Measurements from ENCODE around the gene OBSCN.

Gene OBSCN

GRCh38 chr1:228341450-228341813 lies 133.6 kb downstream of the OBSCN start:
- no peak for DNase-seq (ENCODE audit: low read depth)
- no peak for TF ChIP-seq CTCF (IDR thresholded peaks at IDR 0.05; ENCODE audit: insufficient read depth, low read depth, low read length, missing control alignments)
- no peak overlapping the region for H3K4me3 ChIP-seq (ENCODE audit: low read depth, low read length)

DNA sequence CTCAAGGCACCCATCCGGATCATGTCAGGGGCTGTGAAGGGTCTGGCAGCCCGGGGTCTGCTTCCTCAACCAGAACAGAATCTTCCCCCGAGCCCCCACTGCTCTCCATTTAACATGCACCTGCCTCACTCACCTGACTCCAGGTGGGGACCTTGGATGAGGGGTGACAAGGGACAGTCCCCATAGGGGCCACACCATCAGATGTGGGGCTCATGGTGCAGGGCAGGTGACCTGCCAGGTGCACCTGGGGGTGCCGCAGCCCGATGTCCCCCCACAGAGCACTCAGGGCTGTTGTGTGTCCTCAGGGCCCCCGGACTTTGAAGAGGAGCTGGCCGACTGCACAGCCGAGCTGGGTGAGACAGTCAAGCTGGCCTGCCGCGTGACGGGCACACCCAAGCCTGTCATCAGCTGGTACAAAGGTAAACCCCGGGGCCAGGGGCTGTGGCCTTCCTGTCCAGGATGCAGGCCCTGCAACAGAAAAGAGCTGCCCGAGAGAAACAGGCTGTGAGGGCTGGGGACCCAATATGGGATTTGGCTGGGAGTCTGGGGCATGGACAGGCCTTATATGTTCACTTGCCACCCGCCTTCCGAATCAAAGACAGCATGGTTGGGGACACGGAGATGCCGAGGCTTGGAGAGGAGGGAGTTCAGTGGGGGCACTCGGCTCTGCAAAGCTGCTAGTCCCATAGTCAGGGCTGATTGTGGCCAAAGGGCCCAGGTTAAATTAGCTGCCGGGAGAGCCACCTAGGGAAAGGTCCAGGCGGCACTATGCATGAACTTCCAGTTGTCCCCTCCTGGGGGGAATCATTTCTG lies 134.2 kb downstream of the OBSCN start:
- TF ChIP-seq CTCF (IDR thresholded peaks at IDR 0.05; ENCODE audit: insufficient read depth, low read depth, low read length, missing control alignments), result no peak
- no peak for DNase-seq (ENCODE audit: low read depth)
- H3K4me3 ChIP-seq (ENCODE audit: low read depth, low read length), result no peak overlapping the region

GRCh38 chr1:228342627-228343190 lies 134.9 kb downstream of the OBSCN start:
- DNase-seq (ENCODE audit: low read depth), result no peak
- no peak overlapping the region for H3K4me3 ChIP-seq (ENCODE audit: low read depth, low read length)
- TF ChIP-seq CTCF (IDR thresholded peaks at IDR 0.05; ENCODE audit: insufficient read depth, low read depth, low read length, missing control alignments), result no peak

GRCh38 chr1:228343191-228343661 lies 135.4 kb downstream of the OBSCN start:
- no peak for TF ChIP-seq CTCF (IDR thresholded peaks at IDR 0.05; ENCODE audit: insufficient read depth, low read depth, low read length, missing control alignments)
- no peak overlapping the region for H3K4me3 ChIP-seq (ENCODE audit: low read depth, low read length)
- no peak for DNase-seq (ENCODE audit: low read depth)

DNA sequence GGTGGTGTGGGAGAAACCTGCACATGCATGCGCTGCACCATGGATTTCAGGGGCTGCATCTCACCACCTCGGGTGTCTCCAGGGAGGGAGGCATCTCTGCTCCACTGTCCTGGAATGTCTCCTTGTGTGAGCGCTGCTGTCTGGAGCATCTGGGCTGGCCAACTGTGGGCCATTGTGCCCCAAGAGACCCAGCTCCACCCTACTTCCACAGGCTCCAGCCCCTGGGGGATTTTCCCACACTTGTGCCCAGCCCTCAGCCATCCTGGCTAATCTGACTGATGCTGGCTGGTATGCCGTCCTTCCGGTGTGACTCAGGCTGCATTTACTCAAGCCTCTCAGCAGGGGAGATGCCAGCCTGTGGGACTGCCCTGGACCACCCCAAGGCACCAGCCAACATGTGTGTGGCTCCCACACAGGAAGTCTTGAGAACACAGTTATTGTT lies 136.8 kb downstream of the OBSCN start:
- H3K4me3 ChIP-seq (ENCODE audit: low read depth, low read length), result no peak overlapping the region
- DNase-seq (ENCODE audit: low read depth), result no peak
- no peak for TF ChIP-seq CTCF (IDR thresholded peaks at IDR 0.05; ENCODE audit: insufficient read depth, low read depth, low read length, missing control alignments)

- TF ChIP-seq CTCF (IDR thresholded peaks at IDR 0.05; ENCODE audit: insufficient read depth, low read depth, low read length, missing control alignments), result no peak
- DNase-seq (ENCODE audit: low read depth), result no peak
- no peak overlapping the region for H3K4me3 ChIP-seq (ENCODE audit: low read depth, low read length)
Observed at GRCh38 chr1:228345201-228345930, 137.5 kb downstream of the OBSCN start.

Data from GM12865 (cell line).